Right lobe of liver (tissue), 6 donors: Measurements from ENCODE around the gene KCNJ12. TPM values are rescaled to one million over a fixed set of nuclear protein-coding genes. Genes with fewer than 3 reads are reported as not detected.

Source experiments
- ATAC-seq, 4 donors: fragments of 200-7000 bp; cut with Tn5 transposase; one replicate each; pipeline ENCODE4 v1.9.1; 2020; ENCODE audit warnings: mild to moderate bottlenecking in 4 of 4, moderate library complexity in 4 of 4
- DNase-seq, 3 donors: peaks; one replicate each; pipeline ENCODE4 v3.0.0-alpha.2; 2020
- H3K27ac ChIP-seq, 3 donors: fragments of 200-600 bp; one replicate each; pipeline ENCODE4 v1.8.0; 2022
- H3K27me3 ChIP-seq, 2 donors: fragments of 200-600 bp; one replicate each; pipeline ENCODE4 v1.8.0; 2022
- H3K36me3 ChIP-seq, 4 donors: fragments of 200-600 bp; sonication (generic) in 1 of 4; one replicate each; pipeline versions ENCODE4 v1.5.1 to v1.8.0; 2017 to 2022; ENCODE audit warnings: control low read depth in 1 of 4
- H3K4me1 ChIP-seq, 4 donors: fragments of 200-600 bp; sonication (generic) in 1 of 4; one replicate each; pipeline versions ENCODE4 v1.5.1 to v1.8.0; 2017 to 2022; ENCODE audit warnings: control low read depth in 1 of 4
- H3K4me3 ChIP-seq, 3 donors: fragments of 200-600 bp; one replicate each; pipeline ENCODE4 v1.8.0; 2022
- H3K9me3 ChIP-seq, 4 donors: fragments of 200-600 bp; sonication (generic) in 1 of 4; one replicate each; pipeline versions ENCODE4 v1.5.1 to v1.8.0; 2017 to 2022; ENCODE audit warnings: control low read depth in 1 of 4
- CTCF ChIP-seq, 4 donors: fragments of 200-600 bp in 3 of 4; fragments of 450-650 bp in 1 of 4; IDR thresholded peaks; one replicate each; pipeline versions ENCODE4 v1.5.1 to v1.8.0; 2016 to 2022; ENCODE audit warnings: antibody characterized with exemption in 4 of 4, mild to moderate bottlenecking in 2 of 4
- POLR2A ChIP-seq: fragments of 450-650 bp; IDR thresholded peaks from one replicate; pipeline ENCODE4 v1.6.1; 2017; ENCODE audit warnings: antibody characterized with exemption, mild to moderate bottlenecking
- WGBS: methylation state at CpG from one replicate; pipeline ENCODE4 v1.1.6; 2018; ENCODE audit warnings: low coverage, low lambda C conversion rate; ENCODE audit not compliant: insufficient coverage; ENCODE audit errors: missing lambda C conversion rate; 5-methylcytosine and 5-hydroxymethylcytosine counted together
- intact Hi-C, 2 donors: fragments of 100-400 bp; cut with DNase I; formaldehyde crosslinking; loops; one replicate each; pipeline versions ENCODE4 v1.11.2 to v1.14.1; 2022
- total RNA-seq, 6 experiments: library from RNA; depleted of rRNA in 2 of 6; stranded (reverse); fragments of >200 nt in 2 of 6; fragmentation: NEBNext Ultra II Directional in 3 of 6; extraction: Animal tissue kit (Norgen Biotek cat#: 25700) in 3 of 6; gene quantifications; one replicate each; pipeline versions ENCODE4 v1.1.0 to v1.2.4, GENCODE V29; 2016 to 2023
- donor health status: DM: no; HTN: yes; CAD: no.
- donor health status: DM: no; HTN: no; CAD: no.
- donor health status: DM: no; HTN: no; CAD: no.
- donor health status: DM: no; HTN: yes; CAD: no.
- donor health status: DM: no; HTN: yes; CAD: no.

Gene KCNJ12
- total RNA-seq, 6 experiments from 2014 or later = 0.07 to 2.2 (median 0.23) TPM

GRCh38 chr17:21354796-21355385 is 21.3 kb upstream of the KCNJ12 start:
- no peaks in the 10 kb centered on the region for H3K9me3 ChIP-seq
- H3K4me3 ChIP-seq = no peak overlapping the region
- no peaks in the 10 kb centered on the region for H3K4me1 ChIP-seq
- ATAC-seq (no peak), DNase-seq (peak in 1 of 3 donors; percentile 37)
- WGBS = 93% methylated on average over 3 of the region's 13 CpGs
- H3K27ac ChIP-seq = no peak overlapping the region
- no peaks in the 10 kb centered on the region for H3K36me3 ChIP-seq
- no peak for TF ChIP-seq POLR2A
- intact Hi-C loops = no loop called here
- no peaks in the 10 kb centered on the region for H3K27me3 ChIP-seq

GRCh38 chr17:21355586-21355985 is 20.6 kb upstream of the KCNJ12 start:
- Histone ChIP-seq H3K27me3 (no peaks in the 10 kb centered on the region), H3K4me3 (no peak overlapping the region), H3K9me3 (no peaks in the 10 kb centered on the region), H3K4me1 (no peaks in the 10 kb centered on the region), H3K36me3 (no peaks in the 10 kb centered on the region), H3K27ac (no peak overlapping the region)
- intact Hi-C loops = no loop called here
- no peak for ATAC-seq
- no peak for TF ChIP-seq POLR2A
- no peak for TF ChIP-seq CTCF (IDR thresholded peaks at IDR 0.05)
- DNase-seq = peak in 1 of 3 donors; percentile 23
- WGBS = 88% methylated on average over 9 of the region's 12 CpGs

GRCh38 chr17:21356537-21357127 is 19.5 kb upstream of the KCNJ12 start:
- TF ChIP-seq CTCF (IDR thresholded peaks at IDR 0.05) = no peak
- no peak for TF ChIP-seq POLR2A
- Histone ChIP-seq H3K4me3 (no peak overlapping the region), H3K4me1 (no peaks in the 10 kb centered on the region), H3K36me3 (no peaks in the 10 kb centered on the region), H3K9me3 (no peaks in the 10 kb centered on the region), H3K27me3 (no peaks in the 10 kb centered on the region), H3K27ac (no peak overlapping the region)
- intact Hi-C loops = no loop called here
- 88% methylated on average over 2 of the region's 2 CpGs for WGBS
- no peak for ATAC-seq
- DNase-seq = no peak

- Histone ChIP-seq H3K4me1 (no peaks in the 10 kb centered on the region), H3K4me3 (no peak overlapping the region), H3K36me3 (no peaks in the 10 kb centered on the region), H3K27me3 (no peaks in the 10 kb centered on the region), H3K9me3 (no peaks in the 10 kb centered on the region), H3K27ac (no peak overlapping the region)
- 51% methylated on average over 2 of the region's 5 CpGs for WGBS
- TF ChIP-seq POLR2A (no peak), CTCF (IDR thresholded peaks at IDR 0.05) (no peak)
- no peak for ATAC-seq
- intact Hi-C loops = no loop called here
- no peak for DNase-seq
Measured at GRCh38 chr17:21357281-21357680, 18.9 kb upstream of the KCNJ12 start.
